SKM-1 (cell line): Measurements from ENCODE around the gene PNMA6E.
"Not testable (repeated sequence)": the region's sequence is repeated elsewhere in the genome, so short reads cannot be mapped to it uniquely, and the experiment has no call there.

Experiments
- DNase-seq: peaks from one replicate; lab custom pipeline; 2025; ENCODE audit not compliant: unreplicated experiment; lab: John Stamatoyannopoulos, UW

Gene PNMA6E

DNA sequence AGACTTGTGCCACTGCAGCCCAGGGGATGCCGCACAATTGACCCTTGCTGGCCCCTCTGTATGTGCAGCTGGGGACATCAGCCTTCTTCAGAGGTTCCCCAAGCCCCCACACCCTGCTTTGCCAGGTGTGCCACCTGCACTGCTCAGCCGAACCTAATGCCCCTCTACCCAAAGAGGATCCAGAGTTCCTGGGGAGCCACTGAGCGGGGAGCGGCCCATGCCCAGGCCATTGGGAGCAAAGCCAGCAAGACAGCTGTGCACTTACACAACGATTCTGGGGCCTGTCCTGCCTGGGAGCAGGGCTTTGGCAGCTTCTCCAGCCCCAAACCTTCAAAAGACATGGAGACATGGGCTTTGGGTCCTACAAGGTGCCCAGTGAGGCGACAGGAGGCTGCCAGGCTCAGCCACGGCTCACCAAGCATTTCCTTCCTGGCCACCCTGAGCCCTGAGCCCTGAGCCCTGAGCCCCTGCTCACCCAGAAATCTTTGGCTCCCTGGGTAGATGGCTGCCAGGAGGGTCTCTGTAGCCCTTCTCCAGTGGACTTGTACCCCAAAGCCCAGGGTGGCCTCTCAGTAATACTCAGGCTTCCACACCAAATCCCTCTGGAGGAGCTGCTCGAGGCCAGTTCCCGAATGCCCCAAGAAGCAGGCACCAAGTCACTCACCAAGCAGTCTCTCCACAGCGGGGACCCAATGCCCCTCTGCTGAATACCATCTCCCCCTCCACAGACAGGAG lies 13.0 kb downstream of the PNMA6E start:
- DNase-seq = no peak

DNA sequence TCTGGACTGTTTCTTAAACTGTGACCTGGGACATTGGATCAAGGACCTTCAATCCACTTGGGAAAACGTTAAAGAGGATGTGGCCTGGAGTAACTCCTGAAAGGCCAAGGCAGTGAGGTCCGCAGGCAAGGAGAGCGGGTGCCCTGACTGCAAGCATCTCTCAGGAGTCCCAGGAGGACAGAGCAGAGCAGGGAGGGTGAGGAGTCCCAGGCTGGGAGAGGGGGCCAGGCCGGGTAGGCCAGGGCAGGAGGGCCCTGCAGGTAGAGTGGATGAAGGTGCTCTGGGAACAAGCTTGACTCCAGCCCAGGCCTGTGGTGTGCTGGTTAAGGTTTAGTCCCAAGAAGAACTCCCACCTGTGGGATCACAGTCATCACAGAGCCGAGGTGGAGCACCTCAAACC lies 13.8 kb downstream of the PNMA6E start:
- no peak for DNase-seq

- no peak for DNase-seq
These were observed 15.1 kb downstream of the PNMA6E start for GRCh38 chrX:153386097-153386496.

DNA sequence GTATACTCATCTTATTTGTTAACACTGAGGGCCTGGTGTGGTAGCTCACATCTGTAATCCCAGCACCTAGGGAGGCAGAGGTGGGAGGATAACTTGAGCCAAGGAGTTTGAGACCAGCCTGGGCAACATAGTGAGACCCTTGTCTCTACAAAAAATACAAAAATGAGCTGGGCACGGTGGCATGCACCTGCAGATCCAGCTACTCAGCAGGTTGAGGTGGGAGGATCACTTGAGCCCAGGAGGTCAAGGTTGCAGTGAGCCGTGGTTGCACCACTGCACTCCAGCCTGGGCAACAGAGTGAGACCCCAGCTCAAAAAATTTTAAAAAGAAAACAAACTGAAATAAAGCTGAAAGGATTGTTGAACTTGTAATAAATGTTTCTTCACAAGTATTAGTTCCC lies 16.2 kb downstream of the PNMA6E start:
- DNase-seq = not testable (repeated sequence)

GRCh38 chrX:153384390-153384789 lies 16.8 kb downstream of the PNMA6E start:
- DNase-seq = no peak

- DNase-seq = no peak
These were observed 18.3 kb downstream of the PNMA6E start for GRCh38 chrX:153382563-153383482.

GRCh38 chrX:153381684-153382532 lies 19.2 kb downstream of the PNMA6E start:
- DNase-seq = no peak

GRCh38 chrX:153380691-153381090 lies 20.5 kb downstream of the PNMA6E start:
- no peak for DNase-seq

DNA sequence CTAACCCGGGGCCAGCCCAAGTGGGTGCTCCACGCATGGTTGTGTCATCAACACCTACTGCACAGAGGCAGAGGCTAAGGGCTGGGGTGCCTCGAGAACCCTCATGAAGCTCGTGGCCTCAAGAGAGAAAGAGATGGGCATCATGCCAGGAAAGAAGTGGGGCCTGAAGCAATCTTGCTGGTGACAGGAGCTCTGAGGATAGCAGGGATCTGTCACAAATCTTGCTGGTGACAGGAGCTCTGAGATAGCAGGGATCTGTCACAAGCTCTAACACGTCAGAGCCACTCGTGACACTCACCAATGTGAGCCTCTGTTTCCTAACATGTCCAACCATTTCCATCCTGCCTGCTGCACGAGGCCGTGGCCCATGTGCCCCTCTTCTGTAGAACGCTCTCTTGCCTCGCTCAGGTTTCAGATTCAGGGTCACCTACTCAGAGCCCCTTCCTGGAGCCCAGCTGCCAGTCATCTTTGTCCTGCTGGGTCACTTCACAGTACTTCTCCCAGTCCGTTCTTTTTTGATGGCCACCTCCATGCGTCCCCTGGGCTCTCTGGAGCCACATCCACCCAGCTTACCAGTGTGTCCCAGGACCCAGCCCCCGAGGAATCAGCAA lies 21.1 kb downstream of the PNMA6E start:
- DNase-seq = no peak

GRCh38 chrX:153379508-153379907 lies 21.6 kb downstream of the PNMA6E start:
- no peak for DNase-seq

DNA sequence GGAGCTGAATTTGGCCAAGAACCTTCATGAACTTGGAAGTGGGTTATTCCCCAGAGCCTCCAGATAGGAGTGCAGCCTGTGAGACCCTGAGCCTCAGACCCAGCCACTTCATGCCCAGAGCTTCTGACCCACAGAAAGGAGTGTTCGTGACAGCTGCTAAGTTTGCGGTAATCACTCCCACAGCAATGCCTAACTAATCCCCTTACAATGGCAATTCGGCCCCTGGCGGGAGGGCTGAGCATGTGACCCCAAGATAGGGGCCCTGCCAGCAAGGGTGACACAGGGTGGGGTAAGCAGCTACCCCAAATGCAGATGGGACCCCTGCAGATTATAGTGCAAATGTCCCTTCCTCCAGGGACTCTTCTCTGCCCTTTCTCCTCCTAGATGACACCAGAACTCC lies 22.5 kb downstream of the PNMA6E start:
- DNase-seq = no peak

DNA sequence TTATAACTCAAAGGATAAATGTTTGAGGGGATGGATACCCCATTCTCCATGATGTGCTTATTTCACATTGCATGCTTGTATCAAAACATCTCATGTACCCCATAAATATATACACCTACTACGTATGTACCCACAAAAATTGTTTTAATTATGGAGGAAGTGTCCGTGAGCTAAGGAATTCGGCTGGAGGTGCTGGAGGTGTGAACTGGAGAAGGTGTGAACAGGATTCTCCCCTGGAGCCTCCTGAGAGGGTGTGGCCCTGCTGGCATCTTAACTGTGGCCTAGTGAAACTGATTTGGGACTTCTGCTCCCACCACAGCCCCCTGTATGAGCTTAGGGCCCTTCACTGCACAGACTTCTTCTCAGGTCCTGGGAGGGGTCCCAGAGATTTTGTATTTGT lies 23.4 kb downstream of the PNMA6E start:
- no peak for DNase-seq

DNA sequence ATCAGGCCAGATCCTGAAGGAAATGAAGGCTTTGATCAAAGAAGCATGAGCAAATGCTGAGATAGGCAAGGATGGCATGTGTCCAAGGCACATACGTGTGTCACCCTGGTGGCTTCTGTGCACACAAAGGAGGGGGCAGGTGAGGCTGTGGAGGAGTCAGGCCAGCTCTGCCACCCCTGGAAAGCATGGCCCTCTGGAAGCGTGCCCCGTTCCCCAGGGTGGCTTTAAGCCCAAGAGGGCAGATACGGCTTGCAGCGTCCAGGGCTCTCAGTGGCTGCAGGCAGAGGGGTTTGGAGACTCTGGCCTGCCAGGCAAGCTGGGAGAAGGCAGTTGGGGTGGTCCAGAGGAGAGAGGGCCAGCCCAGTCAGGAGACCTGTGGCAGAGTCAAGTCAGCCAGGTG lies 25.6 kb downstream of the PNMA6E start:
- DNase-seq = no peak

DNA sequence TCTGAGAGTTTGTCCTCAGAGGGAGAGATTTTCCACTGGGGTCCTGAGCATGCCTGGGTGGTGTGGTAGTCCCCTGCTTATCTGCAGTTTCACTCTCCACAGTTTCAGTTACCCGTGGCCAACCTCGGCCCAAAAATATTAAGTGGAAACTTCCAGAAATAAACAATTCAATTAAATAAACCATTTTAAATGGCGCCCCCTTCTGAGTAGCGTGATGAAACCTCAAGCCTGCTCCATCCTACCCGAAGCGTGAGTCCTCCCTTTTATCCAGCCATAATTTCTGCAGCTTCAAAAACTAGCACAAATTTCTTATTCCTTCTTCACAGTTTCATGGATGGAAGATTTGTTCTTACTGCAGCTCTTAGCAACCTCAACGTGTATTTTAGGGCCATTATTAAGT lies 26.7 kb downstream of the PNMA6E start:
- DNase-seq = no peak

DNA sequence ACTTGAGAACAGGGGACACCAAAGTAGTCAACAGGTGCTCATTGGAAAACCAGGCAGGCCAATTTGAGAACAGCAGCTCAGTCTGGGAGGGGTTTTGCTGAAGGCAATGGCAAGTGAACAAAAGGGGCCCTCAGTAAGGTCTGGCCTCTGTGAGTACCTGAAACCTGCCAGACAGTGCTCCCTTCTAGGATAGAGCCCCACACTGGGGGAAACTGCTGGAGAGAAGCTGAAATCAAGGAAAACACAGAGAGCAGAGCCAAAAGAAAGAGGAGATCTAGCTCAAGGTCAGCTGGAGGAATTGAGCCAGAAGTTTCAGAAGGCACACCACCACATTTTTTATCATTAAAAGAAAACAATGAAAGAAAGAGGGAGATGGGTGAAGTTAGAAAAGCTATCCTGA lies 28.2 kb downstream of the PNMA6E start:
- DNase-seq = no peak

GRCh38 chrX:153371256-153371655 lies 29.9 kb downstream of the PNMA6E start:
- no peak for DNase-seq

DNA sequence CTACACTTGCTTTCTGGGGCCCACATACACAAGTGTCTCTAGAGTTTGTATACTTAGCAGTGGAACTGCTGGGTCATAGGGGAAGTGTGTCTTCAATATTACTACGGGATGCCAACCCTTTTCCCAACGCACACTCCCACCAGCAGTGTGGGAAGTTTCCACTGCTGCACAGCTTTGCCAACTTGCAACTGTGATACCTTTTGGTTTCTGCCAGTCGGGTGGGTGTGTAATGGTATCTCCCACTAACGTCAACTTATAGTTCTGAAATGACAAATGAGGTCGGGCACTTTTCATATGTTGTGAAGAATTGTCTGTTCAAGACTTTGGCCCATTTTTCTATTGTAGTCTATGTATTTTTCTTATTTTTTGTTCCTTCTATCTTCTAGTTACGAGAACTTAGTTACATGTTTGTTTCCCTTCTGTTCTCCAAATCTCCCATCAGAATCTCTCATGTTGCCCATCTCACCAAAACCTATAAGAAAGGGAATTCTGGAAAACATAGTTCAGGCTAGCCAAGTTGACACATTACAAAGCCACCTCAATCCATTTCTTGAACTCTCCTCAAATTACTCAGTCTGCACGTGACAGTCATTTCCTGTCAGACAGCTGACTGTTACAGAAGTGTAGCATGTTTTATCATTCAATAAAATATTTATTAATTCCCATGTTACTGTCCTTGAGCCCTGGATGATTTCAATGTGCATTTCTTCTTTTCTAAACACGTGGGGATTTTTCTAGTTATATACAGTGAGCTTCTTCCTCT lies 30.7 kb downstream of the PNMA6E start:
- DNase-seq = no peak

DNA sequence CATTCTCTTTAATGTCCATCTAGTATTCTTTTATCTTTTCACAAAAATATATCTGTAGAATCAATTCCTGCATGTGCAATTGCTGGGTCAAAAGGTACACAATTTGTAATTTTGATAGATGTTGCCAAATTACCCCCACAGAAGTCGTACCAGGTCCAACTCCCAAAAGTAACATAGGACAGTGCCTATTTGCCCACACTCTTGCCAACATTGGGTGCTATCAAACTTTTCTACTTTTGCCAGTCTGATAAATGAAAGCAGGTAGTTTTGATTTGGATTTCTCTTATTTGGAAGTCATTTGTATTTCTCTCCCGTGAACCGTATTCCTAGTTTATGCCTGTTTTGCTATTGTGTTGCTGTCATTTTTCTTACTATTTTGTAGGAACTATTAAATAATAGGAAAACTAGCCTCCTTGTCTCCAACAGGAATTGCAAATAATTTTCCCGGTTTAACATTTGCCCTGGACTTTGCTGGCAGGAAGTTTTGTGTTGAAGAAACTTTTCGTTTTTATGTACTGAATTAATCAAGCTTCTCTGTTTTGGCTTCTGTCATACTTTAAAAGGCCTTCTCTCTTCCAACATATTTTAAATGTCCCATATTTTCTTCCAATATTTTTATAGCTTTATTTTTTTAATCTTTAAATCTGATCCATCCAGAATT lies 34.1 kb downstream of the PNMA6E start:
- DNase-seq = no peak

GRCh38 chrX:153366119-153366518 lies 35.0 kb downstream of the PNMA6E start:
- no peak for DNase-seq

GRCh38 chrX:153365670-153366069 lies 35.5 kb downstream of the PNMA6E start:
- DNase-seq = no peak
